Ammon's horn (tissue), 1 donor: ENCODE data around the gene S1PR4.

ENCODE experiments used
- DNase-seq: peaks from one replicate; pipeline ENCODE4 v3.0.0-alpha.2; 2016; ENCODE audit warnings: low spot score

S1PR4 gene

GRCh38 chr19:3222709-3223108 is 44.1 kb downstream of the S1PR4 start:
- no peak for DNase-seq

GRCh38 chr19:3224346-3225168 is 46.0 kb downstream of the S1PR4 start, which contains the start of gene CELF5:
Gene CELF5, plus strand, starts transcription at chr19:3224661. Its CDS starts 79 bp downstream, at chr19:3224740.
- DNase-seq = peak; percentile 42

- no peak for DNase-seq
These were observed 46.6 kb downstream of the S1PR4 start for GRCh38 chr19:3225169-3225485.

- DNase-seq = no peak
These were observed 47.1 kb downstream of the S1PR4 start for GRCh38 chr19:3225677-3226093.

- no peak for DNase-seq
These were observed 48.6 kb downstream of the S1PR4 start for GRCh38 chr19:3227054-3227626.

- no peak for DNase-seq
These were observed 50.8 kb downstream of the S1PR4 start for GRCh38 chr19:3229346-3229743.
